H1 (cell line): ENCODE data around the gene FLRT2. TPM values are rescaled to one million over a fixed set of nuclear protein-coding genes. Genes with fewer than 3 reads are reported as not detected.

Source experiments
- CTCF ChIA-PET: fragments of 300-600 bp; sonication (Branson Sonifier 250); formaldehyde crosslinking; loops from one replicate; lab custom pipeline; 2021; ENCODE audit not compliant: partially characterized antibody; lab: Charles Lee
- POLR2A ChIA-PET: fragments of 300-600 bp; sonication (Branson Sonifier 250); formaldehyde crosslinking; loops from one replicate; lab custom pipeline; 2021; ENCODE audit warnings: inconsistent platforms; ENCODE audit not compliant: partially characterized antibody; lab: Charles Lee
- DNase-seq, 2 experiments: peaks; one replicate each; pipeline versions ENCODE4 v3.0.0 to v3.0.0-alpha.2; 2010 to 2022; ENCODE audit warnings: low spot score in 2 of 2, low read depth in 1 of 2, mixed read lengths in 1 of 2
- FAIRE-seq: peaks from 2 replicates; lab custom pipeline; 2011; peaks lifted over from hg19 to GRCh38; lab: Jason Lieb, UNC
- H2AFZ ChIP-seq: 2 replicates; pipeline ENCODE4 v1.8.1; 2012; ENCODE audit warnings: low read length, inconsistent platforms
- H2AK5ac ChIP-seq: 2 replicates; pipeline ENCODE4 v1.6.1; 2013; ENCODE audit warnings: low read depth, low read length
- H2BK120ac ChIP-seq: replicated peaks from 2 replicates; pipeline ENCODE3; 2013; ENCODE audit warnings: low read depth, low read length, inconsistent platforms
- H2BK12ac ChIP-seq: 2 replicates; pipeline ENCODE4 v1.6.1; 2013; ENCODE audit warnings: low read depth, low read length
- H2BK15ac ChIP-seq: 2 replicates; pipeline ENCODE4 v1.6.1; 2013; ENCODE audit warnings: low read length
- H2BK20ac ChIP-seq: 2 replicates; pipeline ENCODE4 v1.6.1; 2013; ENCODE audit warnings: low read length
- H2BK5ac ChIP-seq: 2 replicates; pipeline ENCODE4 v1.6.1; 2013; ENCODE audit warnings: low read depth, low read length
- H3K14ac ChIP-seq: 2 replicates; pipeline ENCODE4 v1.6.1; 2013; ENCODE audit warnings: inconsistent platforms; ENCODE audit not compliant: insufficient read length
- H3K18ac ChIP-seq: 2 replicates; pipeline ENCODE4 v1.6.1; 2013; ENCODE audit warnings: low read length; ENCODE audit errors: extremely low read depth
- H3K23ac ChIP-seq: 2 replicates; pipeline ENCODE4 v1.6.1; 2013; ENCODE audit warnings: inconsistent platforms; ENCODE audit not compliant: insufficient read length
- H3K23me2 ChIP-seq: 2 replicates; pipeline ENCODE4 v1.6.1; 2013; ENCODE audit warnings: low read depth, low read length
- H3K27ac ChIP-seq: 2 replicates; pipeline ENCODE4 v1.6.1; 2011; ENCODE audit warnings: low read depth, low read length, inconsistent platforms
- H3K27me3 ChIP-seq, 4 experiments: replicated peaks in 1 of 4; 1 replicate in 1 of 4; 2 replicates in 3 of 4; pipeline versions ENCODE4 v1.6.1 to v1.8.1; 2011 to 2013; ENCODE audit warnings: low read length in 3 of 4, mild to moderate bottlenecking in 3 of 4, inconsistent platforms in 2 of 4, mixed read lengths in 2 of 4, moderate library complexity in 1 of 4; ENCODE audit not compliant: control insufficient read depth in 3 of 4, insufficient read depth in 3 of 4; ENCODE audit errors: extremely low read depth in 1 of 4
- H3K36me3 ChIP-seq, 4 experiments: 2 replicates each; pipeline versions ENCODE4 v1.6.1 to v1.8.1; 2011 to 2013; ENCODE audit warnings: mild to moderate bottlenecking in 4 of 4, low read length in 3 of 4, moderate library complexity in 2 of 4, control low read depth in 1 of 4, inconsistent platforms in 1 of 4; ENCODE audit not compliant: insufficient read depth in 4 of 4, control insufficient read depth in 2 of 4
- H3K4ac ChIP-seq: replicated peaks from 2 replicates; pipeline ENCODE3; 2013; ENCODE audit warnings: low read length, low read depth, mixed read lengths, inconsistent platforms; ENCODE audit not compliant: insufficient read length
- H3K4me1 ChIP-seq, 4 experiments: replicated peaks in 1 of 4; 1 replicate in 1 of 4; 2 replicates in 3 of 4; pipeline versions ENCODE4 v1.6.1 to v1.8.1; 2011 to 2013; ENCODE audit warnings: low read length in 3 of 4, inconsistent platforms in 2 of 4, mixed read lengths in 1 of 4; ENCODE audit not compliant: insufficient read depth in 4 of 4, control insufficient read depth in 3 of 4
- H3K4me2 ChIP-seq, 2 experiments: 2 replicates each; pipeline versions ENCODE4 v1.6.1 to v1.8.1; 2011 to 2013; ENCODE audit warnings: low read depth in 2 of 2, low read length in 2 of 2, control low read depth in 1 of 2, inconsistent platforms in 1 of 2, mild to moderate bottlenecking in 1 of 2; ENCODE audit not compliant: insufficient read depth in 1 of 2
- H3K4me3 ChIP-seq, 4 experiments: fragments of 200-600, 300-600 bp in 1 of 4; sonication (generic), shearing (Covaris generic), sonication (Bioruptor Twin) in 1 of 4; 2 replicates each; pipeline versions ENCODE4 v1.5.1 to v1.8.1; 2011 to 2016; ENCODE audit warnings: low read length in 4 of 4, low read depth in 3 of 4, control low read depth in 2 of 4, inconsistent platforms in 2 of 4, mild to moderate bottlenecking in 2 of 4, mixed read lengths in 1 of 4, moderate library complexity in 1 of 4; ENCODE audit not compliant: insufficient read depth in 2 of 4; ENCODE audit errors: extremely low read depth in 1 of 4
- H3K56ac ChIP-seq: replicated peaks from 2 replicates; pipeline ENCODE3; 2013; ENCODE audit warnings: low read depth, mild to moderate bottlenecking, mixed read lengths, low read length, inconsistent platforms; ENCODE audit not compliant: insufficient read length
- H3K79me1 ChIP-seq: 2 replicates; pipeline ENCODE4 v1.6.1; 2013; ENCODE audit warnings: low read depth, low read length, control low read depth
- H3K79me2 ChIP-seq, 2 experiments: 2 replicates each; pipeline versions ENCODE4 v1.6.1 to v1.8.1; 2012 to 2013; ENCODE audit warnings: low read length in 2 of 2, mild to moderate bottlenecking in 2 of 2, inconsistent platforms in 1 of 2; ENCODE audit not compliant: insufficient read depth in 2 of 2, control insufficient read depth in 1 of 2
- H3K9ac ChIP-seq, 4 experiments: replicated peaks in 1 of 4; 1 replicate in 1 of 4; 2 replicates in 3 of 4; pipeline versions ENCODE4 v1.6.1 to v1.8.1; 2011 to 2013; ENCODE audit warnings: low read depth in 3 of 4, low read length in 3 of 4, control low read depth in 2 of 4, mild to moderate bottlenecking in 2 of 4, moderate library complexity in 2 of 4, inconsistent platforms in 1 of 4; ENCODE audit errors: extremely low read depth in 1 of 4
- H3K9me3 ChIP-seq, 2 experiments: 2 replicates each; pipeline versions ENCODE4 v1.6.1 to v1.8.1; 2012 to 2013; ENCODE audit warnings: mild to moderate bottlenecking in 2 of 2, moderate library complexity in 2 of 2, control low read depth in 1 of 2, inconsistent platforms in 1 of 2, low read depth in 1 of 2, low read length in 1 of 2, mixed read lengths in 1 of 2; ENCODE audit not compliant: insufficient read depth in 2 of 2
- H4K20me1 ChIP-seq, 2 experiments: replicated peaks in 1 of 2; 2 replicates each; pipeline versions ENCODE3 to v1.8.1; 2011 to 2013; ENCODE audit warnings: inconsistent platforms in 2 of 2, low read length in 2 of 2, mild to moderate bottlenecking in 1 of 2; ENCODE audit not compliant: insufficient read depth in 2 of 2, control insufficient read depth in 1 of 2
- H4K5ac ChIP-seq: 2 replicates; pipeline ENCODE4 v1.6.1; 2013; ENCODE audit warnings: low read length, low read depth, mixed read lengths, inconsistent platforms; ENCODE audit not compliant: insufficient read length
- H4K8ac ChIP-seq: 2 replicates; pipeline ENCODE4 v1.8.0; 2013; ENCODE audit warnings: mild to moderate bottlenecking, moderate library complexity, low read length, inconsistent platforms; ENCODE audit not compliant: insufficient read depth; ENCODE audit errors: extremely low read depth
- H4K91ac ChIP-seq: replicated peaks from 2 replicates; pipeline ENCODE3; 2013; ENCODE audit warnings: low read length, mixed read lengths, inconsistent platforms; ENCODE audit not compliant: insufficient read length
- CTCF ChIP-seq, 3 experiments: IDR thresholded peaks; 1 replicate in 2 of 3; 2 replicates in 1 of 3; pipeline versions ENCODE4 v1.5.1 to v1.6.1; 2011; ENCODE audit warnings: low read length in 3 of 3, mild to moderate bottlenecking in 3 of 3, inconsistent platforms in 2 of 3, low read depth in 1 of 3, moderate library complexity in 1 of 3; ENCODE audit not compliant: insufficient read depth in 1 of 3; ENCODE audit errors: control extremely low read depth in 1 of 3
- EZH2 ChIP-seq: fragments of 200-600 bp; sonication (generic); IDR thresholded peaks from 2 replicates; pipeline ENCODE4 v1.7.1; 2012; ENCODE audit warnings: low read depth, mild to moderate bottlenecking, moderate library complexity, low read length, inconsistent platforms; ENCODE audit not compliant: severe bottlenecking
- NANOG ChIP-seq: IDR thresholded peaks from 2 replicates; pipeline ENCODE4 v1.6.1; 2011; ENCODE audit warnings: low read length, low read depth, mild to moderate bottlenecking, inconsistent platforms; ENCODE audit not compliant: insufficient read depth, poor library complexity, severe bottlenecking
- RBBP5 ChIP-seq: IDR thresholded peaks from 2 replicates; pipeline ENCODE4 v1.7.1; 2012; ENCODE audit warnings: low read depth, mild to moderate bottlenecking, inconsistent platforms, low read length, moderate library complexity, borderline replicate concordance
- TAF1 ChIP-seq: IDR thresholded peaks from 2 replicates; pipeline ENCODE4 v1.6.1; 2011; ENCODE audit warnings: mild to moderate bottlenecking, low read depth, low read length
- WGBS, 2 experiments: shearing (Covaris generic) in 1 of 2; methylation state at CpG; one replicate each; pipeline versions ENCODE4 v1.1.6 to v1.1.7; 2013 to 2015; ENCODE audit warnings: low lambda C conversion rate in 2 of 2, mixed read lengths in 2 of 2, inconsistent platforms in 1 of 2, low coverage in 1 of 2, missing lambda C conversion rate in 1 of 2; ENCODE audit not compliant: insufficient replicate concordance in 2 of 2, insufficient coverage in 1 of 2, insufficient read length in 1 of 2; ENCODE audit errors: extremely low coverage in 1 of 2, missing lambda C conversion rate in 1 of 2; 5-methylcytosine and 5-hydroxymethylcytosine counted together
- polyA plus RNA-seq, 7 experiments: library from polyadenylated mRNA; depleted of rRNA in 3 of 7; stranded (reverse) in 5 of 7; unstranded in 2 of 7; fragments of >200 nt in 5 of 7; fragments of 200-250 nt in 2 of 7; gene quantifications; 1 replicate in 5 of 7; 2 replicates in 1 of 7; 4 replicates in 1 of 7; pipeline versions ENCODE4 v1.2.1 to v1.2.3, GENCODE V29; 2011 to 2013; ENCODE audit warnings: missing spikeins in 2 of 7, mixed read lengths in 2 of 7
- total RNA-seq: library from RNA; stranded (reverse); fragmentation: NEBNext Ultra II Directional; extraction: Animal tissue kit (Norgen Biotek cat#: 25700); gene quantifications from 2 replicates; pipeline ENCODE4 v1.2.1, GENCODE V29; 2021

FLRT2 gene
- total and polyA plus RNA-seq, 2 of the 8 experiments (the other 6 are each of a cell fraction or from before 2014, with no cell fraction given): 2.4 to 6.9 TPM

- Histone ChIP-seq H3K23me2 (no peaks in the 10 kb centered on the region), H2BK15ac (no peak overlapping the region), H2BK120ac (no peak overlapping the region), H2BK20ac (no peak overlapping the region), H3K56ac (no peak overlapping the region), H2AK5ac (no peak overlapping the region), H2AFZ (no peak overlapping the region), H3K18ac (no peak overlapping the region), H3K4me1 (no peaks in the 10 kb centered on the region), H3K4ac (no peak overlapping the region), H3K36me3 (no peaks in the 10 kb centered on the region), H4K5ac (no peak overlapping the region), H4K8ac (no peak overlapping the region), H3K14ac (no peak overlapping the region), H2BK5ac (no peak overlapping the region), H3K23ac (no peak overlapping the region), H3K9me3 (no peaks in the 10 kb centered on the region), H4K20me1 (no peaks in the 10 kb centered on the region), H4K91ac (no peak overlapping the region), H3K4me2 (no peak overlapping the region), H3K9ac (no peak overlapping the region), H2BK12ac (no peak overlapping the region)
- POLR2A ChIA-PET: no interaction called here
- DNase-seq (no peak), FAIRE-seq (no peak)
- 93% methylated on average over 6 of the region's 6 CpGs; no CpG with 5 or more reads in 1 of the 2 experiments for WGBS, 2 experiments
- TF ChIP-seq TAF1: no peak
- TF ChIP-seq EZH2: no peak
- no peak for TF ChIP-seq CTCF (IDR thresholded peaks at IDR 0.05; ENCODE audit: control extremely low read depth in 1 of 3, insufficient read depth in 1 of 3, low read depth in 1 of 3, low read length in 3 of 3)
- TF ChIP-seq RBBP5: no peak
- no peak for TF ChIP-seq NANOG
- TF ChIP-seq, all 59 proteins: peak for 0
- CTCF ChIA-PET: interaction anchor here (0.6 kb wide), 1 partner anchor 321 kb away, joined by 3 read pairs; no protein-coding TSS in a partner anchor
- no peak overlapping the region for H3K27ac ChIP-seq
- H3K27me3 ChIP-seq: peaks cover 0 to 1% (median 0%) of the 10 kb centered on the region in 4 experiments; a peak in 1 of 7 replicates
- no peaks in the 10 kb centered on the region for H3K79me1 ChIP-seq
- no peaks in the 10 kb centered on the region for H3K79me2 ChIP-seq
- no peak overlapping the region for H3K4me3 ChIP-seq
Measured at GRCh38 chr14:85675957-85676356, 146.0 kb downstream of the FLRT2 start.
